ENCODE data around the gene RFX5.

- no peak for TF ChIP-seq ARNT (IDR thresholded peaks at IDR 0.05)
- TF ChIP-seq SP1 (IDR thresholded peaks at IDR 0.05) = no peak
Observed at GRCh38 chr1:151326619-151327222, 20.3 kb downstream of the RFX5 start.
